Smooth muscle cell (in vitro differentiated cells): ENCODE results near the gene ZBTB20. TPM values are rescaled to one million over a fixed set of nuclear protein-coding genes. Genes with fewer than 3 reads are reported as not detected.
"Not testable (repeated sequence)": the region's sequence is repeated elsewhere in the genome, so short reads cannot be mapped to it uniquely, and the experiment has no call there.

Experiments
- DNase-seq: peaks from one replicate; lab custom pipeline; 2025; ENCODE audit not compliant: unreplicated experiment; lab: John Stamatoyannopoulos, UW
- H2AFZ ChIP-seq: fragments of 200-600 bp; sonication (generic); 2 replicates; pipeline ENCODE4 v1.6.0; 2016; ENCODE audit warnings: antibody characterized with exemption, low read depth, mild to moderate bottlenecking
- H3F3A ChIP-seq: fragments of 200-600 bp; sonication (generic); 2 replicates; pipeline ENCODE4 v1.6.0; 2017; ENCODE audit warnings: antibody characterized with exemption, low read depth
- H3K27ac ChIP-seq: fragments of 200-600 bp; sonication (generic); 2 replicates; pipeline ENCODE4 v1.5.1; 2016; ENCODE audit warnings: low read depth, mild to moderate bottlenecking
- H3K27me3 ChIP-seq: fragments of 200-600 bp; sonication (generic); 2 replicates; pipeline ENCODE4 v1.6.1; 2016; ENCODE audit warnings: low read depth, mild to moderate bottlenecking
- H3K36me3 ChIP-seq: fragments of 200-600 bp; sonication (generic); 2 replicates; pipeline ENCODE4 v1.5.1; 2016; ENCODE audit warnings: low read depth
- H3K4me1 ChIP-seq: fragments of 200-600 bp; sonication (generic); 2 replicates; pipeline ENCODE4 v1.5.1; 2016; ENCODE audit warnings: low read depth
- H3K4me2 ChIP-seq: fragments of 200-600 bp; sonication (generic); 2 replicates; pipeline ENCODE4 v1.6.0; 2016; ENCODE audit warnings: mild to moderate bottlenecking
- H3K4me3 ChIP-seq: fragments of 200-600 bp; sonication (generic); 2 replicates; pipeline ENCODE4 v1.5.1; 2016; ENCODE audit warnings: mild to moderate bottlenecking
- H3K79me2 ChIP-seq: fragments of 200-600 bp; sonication (generic); 2 replicates; pipeline ENCODE4 v1.6.0; 2016; ENCODE audit warnings: low read depth, mild to moderate bottlenecking
- H3K9ac ChIP-seq: fragments of 200-600 bp; sonication (generic); 2 replicates; pipeline ENCODE4 v1.6.0; 2016; ENCODE audit warnings: low read depth
- H3K9me3 ChIP-seq: fragments of 200-600 bp; sonication (generic); replicated peaks from 2 replicates; pipeline ENCODE4 v1.5.1; 2016; ENCODE audit warnings: low read depth
- H4K20me1 ChIP-seq: fragments of 200-600 bp; sonication (generic); 2 replicates; pipeline ENCODE4 v1.6.0; 2016; ENCODE audit warnings: low read depth
- WGBS: methylation state at CpG from one replicate; pipeline ENCODE4 v1.1.7; 2016; ENCODE audit warnings: low lambda C conversion rate; 5-methylcytosine and 5-hydroxymethylcytosine counted together
- polyA plus RNA-seq: library from polyadenylated mRNA; unstranded; fragments of >200 nt; fragmentation: Nextera tagmentation; extraction: Ambion mirVana; gene quantifications from 2 replicates; pipeline ENCODE4 v1.2.1, GENCODE V29; 2016
- total RNA-seq: library from RNA; depleted of rRNA; stranded (reverse); fragments of >200 nt; gene quantifications from 2 replicates; pipeline ENCODE4 v1.2.3, GENCODE V29; 2014
- TF ChIP-seq, protein P1 (sequence below): fragments of 200-600 bp; sonication (generic); IDR thresholded peaks from 2 replicates; pipeline ENCODE4 v1.5.1; 2017; ENCODE audit warnings: borderline replicate concordance, mild to moderate bottlenecking, antibody characterized with exemption; ENCODE audit not compliant: insufficient read depth, poor library complexity, severe bottlenecking

Gene ZBTB20
- total and polyA plus RNA-seq, 2 experiments from 2014 or later, result 4.9 to 6.8 TPM

DNA sequence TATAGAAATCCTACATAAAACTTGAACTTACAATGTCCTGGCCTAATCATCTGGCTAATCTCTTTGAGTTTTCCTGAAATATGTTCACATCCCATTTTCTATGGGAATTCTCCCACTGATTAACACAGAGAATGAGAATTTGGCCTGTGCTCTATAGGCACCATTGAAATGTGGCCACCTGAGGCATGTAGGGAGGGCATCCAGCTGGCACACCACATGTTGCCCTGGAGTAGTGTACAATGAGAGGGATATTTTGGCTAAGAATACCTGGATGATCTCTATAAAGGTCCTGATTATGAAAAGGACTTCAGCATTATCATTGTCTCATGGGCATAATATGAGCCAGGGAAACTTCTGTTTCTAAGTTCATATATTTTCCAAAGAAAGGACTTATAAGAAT is 324.0 kb downstream of the ZBTB20 start:
- no peak overlapping the region for H2AFZ ChIP-seq
- no peaks in the 10 kb centered on the region for H3K27me3 ChIP-seq
- no peak overlapping the region for H3K4me3 ChIP-seq
- H4K20me1 ChIP-seq, result no peaks in the 10 kb centered on the region
- DNase-seq, result no peak
- TF ChIP-seq, protein P1, sequence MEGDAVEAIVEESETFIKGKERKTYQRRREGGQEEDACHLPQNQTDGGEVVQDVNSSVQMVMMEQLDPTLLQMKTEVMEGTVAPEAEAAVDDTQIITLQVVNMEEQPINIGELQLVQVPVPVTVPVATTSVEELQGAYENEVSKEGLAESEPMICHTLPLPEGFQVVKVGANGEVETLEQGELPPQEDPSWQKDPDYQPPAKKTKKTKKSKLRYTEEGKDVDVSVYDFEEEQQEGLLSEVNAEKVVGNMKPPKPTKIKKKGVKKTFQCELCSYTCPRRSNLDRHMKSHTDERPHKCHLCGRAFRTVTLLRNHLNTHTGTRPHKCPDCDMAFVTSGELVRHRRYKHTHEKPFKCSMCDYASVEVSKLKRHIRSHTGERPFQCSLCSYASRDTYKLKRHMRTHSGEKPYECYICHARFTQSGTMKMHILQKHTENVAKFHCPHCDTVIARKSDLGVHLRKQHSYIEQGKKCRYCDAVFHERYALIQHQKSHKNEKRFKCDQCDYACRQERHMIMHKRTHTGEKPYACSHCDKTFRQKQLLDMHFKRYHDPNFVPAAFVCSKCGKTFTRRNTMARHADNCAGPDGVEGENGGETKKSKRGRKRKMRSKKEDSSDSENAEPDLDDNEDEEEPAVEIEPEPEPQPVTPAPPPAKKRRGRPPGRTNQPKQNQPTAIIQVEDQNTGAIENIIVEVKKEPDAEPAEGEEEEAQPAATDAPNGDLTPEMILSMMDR, result no peak
- no peaks in the 10 kb centered on the region for H3K36me3 ChIP-seq
- no peak overlapping the region for H3K9ac ChIP-seq
- H3K9me3 ChIP-seq, result no peaks in the 10 kb centered on the region
- H3K27ac ChIP-seq, result no peak overlapping the region
- H3F3A ChIP-seq, result no peaks in the 10 kb centered on the region
- H3K4me1 ChIP-seq, result no peaks in the 10 kb centered on the region
- H3K4me2 ChIP-seq, result no peak overlapping the region
- no peaks in the 10 kb centered on the region for H3K79me2 ChIP-seq

- H3K9me3 ChIP-seq, result no peaks in the 10 kb centered on the region
- H3K4me2 ChIP-seq, result no peak overlapping the region
- H3F3A ChIP-seq, result no peaks in the 10 kb centered on the region
- H3K79me2 ChIP-seq, result no peaks in the 10 kb centered on the region
- H2AFZ ChIP-seq, result no peak overlapping the region
- no peak overlapping the region for H3K4me3 ChIP-seq
- TF ChIP-seq, protein P1, result no peak
- no peak for DNase-seq
- WGBS, result 85% methylated on average over 2 of the region's 2 CpGs
- H4K20me1 ChIP-seq, result no peaks in the 10 kb centered on the region
- no peaks in the 10 kb centered on the region for H3K36me3 ChIP-seq
- H3K27me3 ChIP-seq, result no peaks in the 10 kb centered on the region
- no peak overlapping the region for H3K9ac ChIP-seq
- no peak overlapping the region for H3K27ac ChIP-seq
- H3K4me1 ChIP-seq, result no peaks in the 10 kb centered on the region
These were observed 331.0 kb downstream of the ZBTB20 start for GRCh38 chr3:114816052-114816451.

DNA sequence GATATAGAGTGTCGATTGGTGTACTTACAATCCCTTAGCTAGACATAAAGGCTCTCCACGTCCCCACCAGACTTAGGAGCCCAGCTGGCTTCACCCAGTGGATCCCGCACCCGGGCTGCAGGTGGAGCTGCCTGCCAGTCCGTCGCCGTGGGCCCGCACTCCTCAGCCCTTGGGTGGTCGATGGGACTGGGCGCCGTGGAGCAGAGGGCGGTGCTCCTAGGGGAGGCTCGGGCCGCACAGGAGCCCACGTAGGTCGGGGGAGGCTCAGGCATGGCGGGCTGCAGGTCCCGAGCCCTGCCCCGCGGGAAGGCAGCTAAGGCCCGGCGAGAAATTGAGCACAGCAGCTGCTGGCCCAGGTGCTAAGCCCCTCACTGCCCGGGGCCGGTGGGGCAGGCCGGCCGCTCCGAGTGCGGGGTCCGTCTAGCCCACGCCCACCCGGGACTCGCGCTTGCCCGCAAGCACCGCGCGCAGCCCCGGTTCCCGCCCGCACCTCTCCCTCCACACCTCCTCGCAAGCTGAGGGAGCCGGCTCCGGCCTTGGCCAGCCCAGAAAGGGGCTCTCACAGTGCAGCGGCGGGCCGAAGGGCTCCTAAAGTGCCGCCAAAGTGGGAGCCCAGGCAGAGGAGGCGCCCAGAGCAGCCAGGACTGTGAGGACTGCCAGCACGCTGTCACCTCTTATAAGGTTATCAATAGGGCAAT is 334.4 kb downstream of the ZBTB20 start:
- H2AFZ ChIP-seq, H3K79me2 ChIP-seq, DNase-seq, H3K9ac ChIP-seq, H3K9me3 ChIP-seq, H3K4me1 ChIP-seq, H3K27ac ChIP-seq, H3K4me2 ChIP-seq, H4K20me1 ChIP-seq, H3F3A ChIP-seq, H3K27me3 ChIP-seq, H3K4me3 ChIP-seq, H3K36me3 ChIP-seq: not testable (repeated sequence)
- WGBS, result 98% methylated on average over 24 of the region's 49 CpGs

DNA sequence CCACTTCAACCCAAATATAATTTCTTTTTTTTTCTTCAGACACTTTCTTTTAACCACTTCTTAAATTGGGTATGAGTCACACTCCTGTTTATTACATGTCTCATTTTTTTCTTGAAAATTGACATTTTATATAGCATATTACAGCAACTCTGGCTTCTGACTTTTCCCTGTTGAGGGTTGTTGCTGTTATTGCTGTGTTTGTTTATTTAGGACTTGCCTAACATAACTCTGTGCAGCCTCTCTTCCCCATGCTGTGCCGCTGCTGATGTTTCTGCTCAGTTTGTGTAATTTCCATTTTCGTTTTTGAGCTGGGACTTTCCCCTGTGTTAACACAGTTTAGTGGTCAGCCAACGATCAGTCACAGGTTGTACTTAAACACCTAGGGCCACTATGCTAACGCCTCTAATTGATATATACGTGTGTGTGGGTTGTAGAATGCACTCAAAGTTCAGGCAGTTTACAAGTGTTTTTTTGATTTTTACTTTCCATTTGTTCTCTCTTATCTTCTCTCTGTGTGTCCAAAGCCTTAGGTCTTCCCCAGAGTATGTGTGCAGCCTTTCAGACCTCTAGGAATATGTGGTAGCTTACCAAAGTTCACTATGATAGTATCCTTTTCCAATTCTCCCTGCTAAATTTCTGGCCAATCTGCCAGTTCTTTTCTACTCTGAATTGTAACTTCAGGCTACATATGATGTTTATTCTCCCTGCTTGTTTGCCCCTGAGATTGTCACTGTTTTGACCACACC is 337.2 kb downstream of the ZBTB20 start:
- no peaks in the 10 kb centered on the region for H3K9me3 ChIP-seq
- H3F3A ChIP-seq, result no peaks in the 10 kb centered on the region
- no peaks in the 10 kb centered on the region for H3K27me3 ChIP-seq
- H2AFZ ChIP-seq, result no peak overlapping the region
- TF ChIP-seq, protein P1, result no peak
- DNase-seq, result no peak
- H3K27ac ChIP-seq, result no peak overlapping the region
- H3K4me1 ChIP-seq, result peaks cover 3% of the 10 kb centered on the region
- 48% methylated on average over 5 of the region's 5 CpGs for WGBS
- H3K4me3 ChIP-seq, result peak overlapping the region; percentile 27
- H4K20me1 ChIP-seq, result no peaks in the 10 kb centered on the region
- H3K9ac ChIP-seq, result no peak overlapping the region
- no peaks in the 10 kb centered on the region for H3K36me3 ChIP-seq
- H3K4me2 ChIP-seq, result peak overlapping the region; percentile 67
- no peaks in the 10 kb centered on the region for H3K79me2 ChIP-seq
